PC-9 (cell line): Measurements from ENCODE around the gene ACTBL2.

ENCODE experiments used
- CTCF ChIP-seq: fragments of 200-600 bp; sonication (generic); conservative IDR thresholded peaks from 2 replicates; pipeline ENCODE4 v1.6.1; 2017; ENCODE audit warnings: mixed run types, antibody characterized with exemption, mild to moderate bottlenecking, moderate library complexity
- EZH2 ChIP-seq: fragments of 200-600 bp; sonication (generic); IDR thresholded peaks from 2 replicates; pipeline ENCODE4 v1.8.0; 2017; ENCODE audit warnings: antibody characterized with exemption, low read depth

- TF ChIP-seq CTCF, result no peak
- TF ChIP-seq EZH2, result no peak
Observed at GRCh38 chr5:57497733-57498132, 15.1 kb upstream of the ACTBL2 start.
